ENCODE measurements around the gene NUB1. TPM values are rescaled to one million over a fixed set of nuclear protein-coding genes. Genes with fewer than 3 reads are reported as not detected.

Gene NUB1
- total RNA-seq, 2 donors from 2014 or later, result 36.8 to 43.8 TPM

DNA sequence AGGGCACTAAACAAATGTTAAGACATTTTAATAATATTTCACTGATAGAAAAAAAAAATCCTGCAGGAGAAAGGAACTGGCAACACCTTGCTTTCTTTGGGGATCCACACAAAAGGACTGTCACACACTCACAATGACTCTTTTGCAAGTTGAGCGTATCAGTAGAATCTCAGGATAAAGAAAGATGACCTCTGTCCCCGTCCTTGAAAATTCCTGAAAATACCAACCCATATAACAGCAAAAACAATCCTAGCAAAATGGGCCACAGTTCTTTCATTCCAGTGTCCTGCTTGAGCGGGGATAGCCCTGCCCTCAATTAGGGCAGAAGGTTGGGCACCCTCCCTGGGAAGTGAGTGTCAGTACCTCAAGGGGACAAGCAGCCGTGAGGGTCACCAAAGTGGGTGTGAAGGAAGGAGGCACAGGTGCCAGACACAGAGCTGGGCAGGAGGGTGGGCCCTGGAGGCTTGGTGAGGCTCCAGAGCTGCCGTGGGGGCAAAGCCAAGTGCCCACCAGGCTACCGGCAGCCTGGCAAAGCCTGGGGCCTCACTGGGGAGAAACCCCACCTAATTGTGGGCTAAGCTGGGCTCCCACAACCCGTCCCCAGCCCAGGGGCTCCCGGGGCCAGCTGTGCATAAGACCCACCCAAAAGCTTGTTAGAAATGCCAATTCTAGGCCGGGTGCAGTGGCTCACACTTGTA is 65.4 kb downstream of the NUB1 start:
- Histone ChIP-seq H3K4me1 (peaks cover 17% of the 10 kb centered on the region), H3K36me3 (replicated peaks in 1 of 2; ENCODE audit: insufficient read depth in 1 of 2, low read depth in 2 of 2) (no peaks in the 10 kb centered on the region), H3K27ac (no peak overlapping the region), H3K4me3 (no peak overlapping the region), H3K27me3 (peaks cover 0 to 12% of the 10 kb centered on the region in 2 donors), H3K9me3 (no peaks in the 10 kb centered on the region)
- ATAC-seq, result no peak
- WGBS, 2 donors, result 82 to 90% methylated on average over 5 to 9 of the region's 9 CpGs
- TF ChIP-seq, protein P1, sequence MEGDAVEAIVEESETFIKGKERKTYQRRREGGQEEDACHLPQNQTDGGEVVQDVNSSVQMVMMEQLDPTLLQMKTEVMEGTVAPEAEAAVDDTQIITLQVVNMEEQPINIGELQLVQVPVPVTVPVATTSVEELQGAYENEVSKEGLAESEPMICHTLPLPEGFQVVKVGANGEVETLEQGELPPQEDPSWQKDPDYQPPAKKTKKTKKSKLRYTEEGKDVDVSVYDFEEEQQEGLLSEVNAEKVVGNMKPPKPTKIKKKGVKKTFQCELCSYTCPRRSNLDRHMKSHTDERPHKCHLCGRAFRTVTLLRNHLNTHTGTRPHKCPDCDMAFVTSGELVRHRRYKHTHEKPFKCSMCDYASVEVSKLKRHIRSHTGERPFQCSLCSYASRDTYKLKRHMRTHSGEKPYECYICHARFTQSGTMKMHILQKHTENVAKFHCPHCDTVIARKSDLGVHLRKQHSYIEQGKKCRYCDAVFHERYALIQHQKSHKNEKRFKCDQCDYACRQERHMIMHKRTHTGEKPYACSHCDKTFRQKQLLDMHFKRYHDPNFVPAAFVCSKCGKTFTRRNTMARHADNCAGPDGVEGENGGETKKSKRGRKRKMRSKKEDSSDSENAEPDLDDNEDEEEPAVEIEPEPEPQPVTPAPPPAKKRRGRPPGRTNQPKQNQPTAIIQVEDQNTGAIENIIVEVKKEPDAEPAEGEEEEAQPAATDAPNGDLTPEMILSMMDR (IDR thresholded peaks at IDR 0.05), result no peak
- intact Hi-C loops (cut with DNase I), result no loop called here
- no peak for DNase-seq

DNA sequence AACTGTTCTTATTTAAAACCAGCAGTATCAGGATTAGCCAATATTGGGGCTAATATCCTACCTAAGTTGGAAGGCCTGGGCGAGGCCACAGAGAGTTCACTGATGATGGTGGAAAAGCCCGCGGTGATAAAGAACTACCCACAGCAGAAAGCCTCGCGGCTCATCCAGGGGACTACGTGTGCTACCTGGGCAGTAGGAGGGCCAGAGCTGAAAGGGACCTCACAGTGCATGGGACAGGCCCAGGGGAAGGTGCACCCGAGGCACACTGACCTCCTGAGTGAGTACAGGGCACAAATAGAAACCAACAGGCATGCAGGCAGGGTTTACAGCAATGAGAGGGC is 66.9 kb downstream of the NUB1 start:
- DNase-seq (no peak), ATAC-seq (no peak)
- Histone ChIP-seq H3K9me3 (no peaks in the 10 kb centered on the region), H3K4me3 (no peak overlapping the region), H3K27ac (peak overlapping the region in 1 of 4 donors; percentile 29), H3K27me3 (peaks cover 0 to 12% of the 10 kb centered on the region in 2 donors), H3K36me3 (replicated peaks in 1 of 2; ENCODE audit: insufficient read depth in 1 of 2, low read depth in 2 of 2) (no peaks in the 10 kb centered on the region), H3K4me1 (peaks cover 17% of the 10 kb centered on the region)
- 81 to 95% methylated on average over 7 of the region's 7 CpGs for WGBS, 2 donors
- TF ChIP-seq, protein P1 (IDR thresholded peaks at IDR 0.05), result no peak
- no peak for TF ChIP-seq POLR2A (IDR thresholded peaks at IDR 0.05)
- intact Hi-C loops (cut with DNase I), result no loop called here

DNA sequence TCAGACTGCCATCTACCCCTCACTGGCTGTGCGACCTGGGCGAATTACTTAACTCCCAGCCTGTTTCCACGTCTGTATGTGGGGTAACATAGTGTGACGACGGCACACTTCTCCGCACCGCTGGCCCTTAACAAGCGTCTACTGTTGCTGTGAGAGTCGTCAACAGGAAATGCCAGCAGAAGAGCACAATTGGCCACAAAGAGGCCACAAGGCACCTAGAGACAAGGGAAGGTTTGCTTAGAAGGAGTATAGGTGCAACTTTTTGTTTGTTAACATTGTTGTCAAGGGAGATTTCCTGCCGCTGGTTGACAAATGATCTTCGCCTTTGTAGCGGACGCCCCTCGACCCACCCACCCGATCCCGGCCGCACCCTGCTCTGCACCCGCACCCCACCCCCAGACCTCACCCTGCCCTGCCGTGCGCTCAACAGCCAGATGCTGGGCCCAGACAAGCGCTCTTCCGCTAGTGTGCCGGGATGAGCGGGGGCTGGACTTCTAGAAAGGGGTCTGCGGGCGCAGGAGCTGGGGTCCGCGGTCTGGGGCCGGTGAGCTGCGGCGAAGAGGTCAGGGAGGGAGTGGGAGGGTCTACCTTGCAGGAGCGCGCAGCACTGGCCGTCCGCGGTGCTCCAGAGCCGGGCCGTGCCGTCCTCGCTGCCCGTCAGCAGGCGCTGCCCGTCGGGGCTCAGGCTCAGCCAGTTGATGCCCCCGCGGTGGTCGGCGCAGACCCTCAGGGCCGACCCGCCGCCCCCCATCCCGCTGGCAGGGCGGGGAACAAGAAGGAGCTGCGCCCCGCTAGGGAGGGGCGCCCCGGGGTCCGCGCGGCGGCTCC is 67.4 kb downstream of the NUB1 start:
- H3K9me3 ChIP-seq, result no peaks in the 10 kb centered on the region
- H3K27ac ChIP-seq, result peak overlapping the region in 2 of 4 donors; percentile 8 to 29
- peak; percentile 20 for ATAC-seq
- intact Hi-C loops (cut with DNase I), result no loop called here
- peaks cover 17% of the 10 kb centered on the region for H3K4me1 ChIP-seq
- peak overlapping the region in 1 of 2 donors; percentile 13 for H3K4me3 ChIP-seq
- peak in 1 of 4 donors; percentile 31 for DNase-seq
- WGBS, 2 donors, result 16 to 52% methylated on average over 15 to 58 of the region's 61 CpGs
- no peaks in the 10 kb centered on the region for H3K36me3 ChIP-seq (replicated peaks in 1 of 2; ENCODE audit: insufficient read depth in 1 of 2, low read depth in 2 of 2)
- TF ChIP-seq, protein P1 (IDR thresholded peaks at IDR 0.05), result no peak
- no peak for TF ChIP-seq POLR2A (IDR thresholded peaks at IDR 0.05)
- H3K27me3 ChIP-seq, result peaks cover 0 to 12% of the 10 kb centered on the region in 2 donors

DNA sequence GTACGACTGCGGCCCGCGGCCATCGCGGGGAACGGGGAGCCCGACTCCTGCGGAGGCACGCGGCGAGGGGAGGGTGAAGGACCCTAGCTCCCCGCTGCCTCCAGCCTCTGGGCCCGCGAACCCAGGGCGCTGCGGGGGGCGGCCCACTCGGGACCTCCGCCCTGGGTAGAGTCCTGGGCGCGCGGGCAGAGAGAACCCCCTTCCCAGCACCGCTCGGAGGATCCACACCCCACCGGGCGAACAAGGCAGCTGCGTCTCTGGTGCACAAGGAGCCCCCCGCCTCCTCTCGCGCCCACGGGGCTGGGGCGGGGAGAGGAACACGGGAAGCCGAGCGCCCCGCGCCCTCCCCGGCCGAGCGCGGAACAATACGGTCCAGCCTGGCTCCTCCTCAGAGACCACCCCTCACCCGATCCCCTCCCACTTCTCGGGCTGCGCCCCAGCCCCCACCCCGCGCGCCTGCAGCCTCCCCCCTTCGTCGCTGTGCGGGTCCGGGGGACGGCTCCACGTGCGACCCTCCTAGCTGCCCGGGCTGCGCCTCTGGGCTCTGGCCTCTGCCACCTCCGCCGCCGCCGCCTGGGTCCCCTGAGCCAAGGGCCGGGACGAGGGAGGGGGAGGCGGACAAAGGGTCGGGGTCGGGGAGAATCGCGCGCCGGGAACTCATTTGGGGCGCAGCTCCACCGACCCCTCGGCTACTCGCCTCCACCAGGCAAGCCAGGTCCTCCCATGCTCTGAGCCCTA is 68.2 kb downstream of the NUB1 start, which contains the start of gene WDR86:
TSS of gene WDR86 (minus strand) at position 372 of the 738 bp plus-strand sequence. CDS start 449 bp downstream, outside the sequence.
- Histone ChIP-seq H3K27ac (peak within 1 kb of the TSS in 2 of 4 donors; percentile 8 to 15), H3K4me3 (peak within 1 kb of the TSS; percentile 13 to 28), H3K36me3 (replicated peaks in 1 of 2; ENCODE audit: insufficient read depth in 1 of 2, low read depth in 2 of 2) (no peaks in the 10 kb centered on the region), H3K27me3 (peaks cover 0 to 12% of the 10 kb centered on the region in 2 donors), H3K9me3 (no peaks in the 10 kb centered on the region), H3K4me1 (peaks cover 17% of the 10 kb centered on the region)
- intact Hi-C loops (cut with DNase I), result no loop called here
- TF ChIP-seq POLR2A (IDR thresholded peaks at IDR 0.05), result no peak
- TF ChIP-seq, protein P1 (IDR thresholded peaks at IDR 0.05), result no peak
- ATAC-seq (peak; percentile 42), DNase-seq (no peak)
- WGBS, 2 donors, result 4% methylated on average over 64 of the region's 75 CpGs; no CpG with 5 or more reads in 1 of the 2 donors
